ENCODE measurements around the gene DLGAP1.

DLGAP1 gene

DNA sequence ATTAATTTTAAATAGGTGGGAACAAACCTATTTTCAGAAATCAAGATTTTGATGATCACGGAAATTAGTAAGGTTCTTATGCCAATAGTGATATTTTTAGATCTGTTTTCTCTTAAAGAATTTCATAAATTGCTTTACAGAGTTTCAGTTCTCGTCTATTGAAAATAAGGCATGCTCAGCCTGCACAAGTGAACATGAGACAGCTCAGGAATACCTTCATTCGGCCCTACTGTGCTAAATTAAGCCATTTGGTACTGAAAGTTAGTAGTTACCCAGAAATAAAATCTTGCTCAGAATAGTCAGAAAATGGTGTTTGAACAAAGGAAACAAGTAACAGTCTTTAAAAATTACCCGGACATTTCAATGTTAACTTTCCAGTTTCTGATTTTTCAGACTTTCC, 60.4 kb downstream of the DLGAP1 start:
- no peak for TF ChIP-seq ZFX (IDR thresholded peaks at IDR 0.05; ENCODE audit: borderline replicate concordance)
- TF ChIP-seq, protein P1, sequence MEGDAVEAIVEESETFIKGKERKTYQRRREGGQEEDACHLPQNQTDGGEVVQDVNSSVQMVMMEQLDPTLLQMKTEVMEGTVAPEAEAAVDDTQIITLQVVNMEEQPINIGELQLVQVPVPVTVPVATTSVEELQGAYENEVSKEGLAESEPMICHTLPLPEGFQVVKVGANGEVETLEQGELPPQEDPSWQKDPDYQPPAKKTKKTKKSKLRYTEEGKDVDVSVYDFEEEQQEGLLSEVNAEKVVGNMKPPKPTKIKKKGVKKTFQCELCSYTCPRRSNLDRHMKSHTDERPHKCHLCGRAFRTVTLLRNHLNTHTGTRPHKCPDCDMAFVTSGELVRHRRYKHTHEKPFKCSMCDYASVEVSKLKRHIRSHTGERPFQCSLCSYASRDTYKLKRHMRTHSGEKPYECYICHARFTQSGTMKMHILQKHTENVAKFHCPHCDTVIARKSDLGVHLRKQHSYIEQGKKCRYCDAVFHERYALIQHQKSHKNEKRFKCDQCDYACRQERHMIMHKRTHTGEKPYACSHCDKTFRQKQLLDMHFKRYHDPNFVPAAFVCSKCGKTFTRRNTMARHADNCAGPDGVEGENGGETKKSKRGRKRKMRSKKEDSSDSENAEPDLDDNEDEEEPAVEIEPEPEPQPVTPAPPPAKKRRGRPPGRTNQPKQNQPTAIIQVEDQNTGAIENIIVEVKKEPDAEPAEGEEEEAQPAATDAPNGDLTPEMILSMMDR (IDR thresholded peaks at IDR 0.05) = no peak
- no peak overlapping the region for H3K27ac ChIP-seq

DNA sequence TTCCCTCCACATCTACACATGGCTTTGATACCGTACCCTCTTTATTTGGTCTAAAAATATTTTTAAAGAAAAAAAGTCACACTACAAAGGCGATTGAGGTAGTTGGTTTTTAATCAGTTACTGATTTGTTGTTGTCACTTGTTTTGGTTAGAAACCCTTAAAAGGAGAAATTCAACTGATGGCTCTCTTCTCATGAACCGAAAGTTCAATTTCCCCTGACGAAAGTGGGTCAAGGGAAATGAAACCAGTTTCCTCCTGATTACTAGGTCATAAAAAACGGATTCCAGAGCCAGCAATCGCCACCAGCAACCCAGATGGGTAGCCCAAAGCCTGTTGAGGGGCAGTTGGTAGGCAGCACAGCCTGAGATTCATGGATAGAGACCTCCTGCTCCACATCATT, 63.2 kb downstream of the DLGAP1 start:
- TF ChIP-seq, protein P1 (IDR thresholded peaks at IDR 0.05) = no peak
- TF ChIP-seq ZFX (IDR thresholded peaks at IDR 0.05; ENCODE audit: borderline replicate concordance) = no peak
- H3K27ac ChIP-seq = no peak overlapping the region

DNA sequence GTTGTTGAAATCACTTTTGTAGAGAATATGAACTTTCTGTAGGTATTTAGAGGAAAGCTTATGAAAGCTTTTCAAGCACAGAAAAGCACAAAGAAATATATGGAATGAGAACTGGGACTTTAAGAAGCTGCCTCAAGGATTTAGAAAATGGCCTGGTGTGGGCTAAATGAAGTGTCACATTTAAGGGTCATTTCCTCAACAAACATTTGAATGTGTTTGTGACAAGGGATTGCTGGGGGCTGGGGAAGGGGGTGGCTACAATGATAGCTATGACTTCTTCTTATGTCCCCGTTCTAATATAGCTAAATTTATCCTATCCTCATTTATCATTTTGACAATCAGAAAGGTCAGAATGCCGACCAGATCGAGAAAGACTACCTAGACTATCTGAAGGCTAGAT, 69.2 kb downstream of the DLGAP1 start:
- TF ChIP-seq, protein P1 (IDR thresholded peaks at IDR 0.05) = no peak
- TF ChIP-seq ZFX (IDR thresholded peaks at IDR 0.05; ENCODE audit: borderline replicate concordance) = no peak
- H3K27ac ChIP-seq = no peak overlapping the region

DNA sequence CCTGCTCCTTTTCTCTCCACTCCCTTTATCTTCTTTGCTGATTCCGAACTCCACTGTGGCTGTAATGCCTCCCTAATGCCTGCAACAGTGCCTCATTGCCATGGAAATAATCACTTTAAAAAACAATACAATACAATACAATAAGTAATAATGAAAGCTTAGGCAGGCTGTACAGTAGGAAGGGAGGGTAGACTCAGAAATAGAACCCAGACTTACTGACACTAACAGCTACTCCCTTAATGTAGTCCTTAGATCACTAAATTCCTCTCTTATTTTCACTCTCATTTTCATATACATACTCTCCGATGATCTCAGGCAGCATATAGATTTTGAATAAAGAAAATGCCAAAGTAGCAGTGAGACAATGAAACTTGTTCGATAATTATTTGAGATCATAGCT, 70.2 kb downstream of the DLGAP1 start:
- no peak for TF ChIP-seq ZFX (IDR thresholded peaks at IDR 0.05; ENCODE audit: borderline replicate concordance)
- TF ChIP-seq, protein P1 (IDR thresholded peaks at IDR 0.05) = no peak
- H3K27ac ChIP-seq = no peak overlapping the region

DNA sequence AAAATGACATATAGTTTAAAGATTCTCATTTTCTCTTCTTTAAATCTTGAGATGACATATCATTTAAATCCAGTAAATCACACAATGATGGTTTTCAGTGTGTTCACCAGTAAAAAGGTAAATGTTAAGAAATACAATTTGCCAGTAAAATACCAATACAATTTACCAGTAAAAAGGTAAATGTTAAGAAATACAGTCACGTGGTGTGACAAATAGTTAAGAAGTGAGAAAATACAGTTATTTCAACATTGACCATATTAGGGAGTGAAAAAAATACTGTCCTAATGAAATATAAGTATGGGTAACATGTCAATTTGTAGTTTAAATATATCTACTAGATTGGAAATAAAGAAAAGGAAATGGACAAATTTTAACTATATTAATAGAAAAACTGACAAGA, 80.5 kb downstream of the DLGAP1 start:
- TF ChIP-seq, protein P1 (IDR thresholded peaks at IDR 0.05) = no peak
- TF ChIP-seq ZFX (IDR thresholded peaks at IDR 0.05; ENCODE audit: borderline replicate concordance) = no peak

GRCh38 chr18:4369705-4370104, 85.4 kb downstream of the DLGAP1 start:
- no peak overlapping the region for H3K27ac ChIP-seq
- TF ChIP-seq ZFX (IDR thresholded peaks at IDR 0.05; ENCODE audit: borderline replicate concordance) = no peak
- TF ChIP-seq, protein P1 (IDR thresholded peaks at IDR 0.05) = no peak

More for the DNA sequence above, 80.5 kb downstream of the DLGAP1 start:
- no peak overlapping the region for H3K27ac ChIP-seq

- TF ChIP-seq, protein P1 (IDR thresholded peaks at IDR 0.05) = no peak
- no peak for TF ChIP-seq ZFX (IDR thresholded peaks at IDR 0.05; ENCODE audit: borderline replicate concordance)
- no peak overlapping the region for H3K27ac ChIP-seq
These were observed 94.8 kb downstream of the DLGAP1 start for GRCh38 chr18:4360221-4360715.
